Astrocyte of the cerebellum (primary cell): ENCODE measurements around the gene MPL.

ENCODE experiments used
- DNase-seq: peaks from one replicate; pipeline ENCODE4 v3.0.0-alpha.2; 2011; ENCODE audit warnings: low read depth
- H3K4me3 ChIP-seq: 2 replicates; pipeline ENCODE4 v1.5.1; 2011; ENCODE audit warnings: mild to moderate bottlenecking, low read depth, low read length, moderate library complexity
- CTCF ChIP-seq: IDR thresholded peaks from 2 replicates; pipeline ENCODE4 v1.5.1; 2012; ENCODE audit warnings: low read length, low read depth, moderate library complexity, mild to moderate bottlenecking; ENCODE audit errors: missing control alignments
- in situ Hi-C: cut with HindIII; loops from 2 replicates; pipeline ENCODE4 v1.10.0; 2017; ENCODE audit warnings: low sequenced_read_pairs

MPL gene

GRCh38 chr1:43305461-43305860 is 32.2 kb upstream of the MPL start:
- no peak for TF ChIP-seq CTCF
- no peak overlapping the region for H3K4me3 ChIP-seq
- in situ Hi-C loops, result no loop called here
- no peak for DNase-seq

GRCh38 chr1:43305926-43306687 is 31.5 kb upstream of the MPL start:
- no peak for DNase-seq
- no peak for TF ChIP-seq CTCF
- in situ Hi-C loops, result no loop called here
- H3K4me3 ChIP-seq, result no peak overlapping the region

- no peak for DNase-seq
- in situ Hi-C loops, result no loop called here
- H3K4me3 ChIP-seq, result no peak overlapping the region
- TF ChIP-seq CTCF, result no peak
Observed at GRCh38 chr1:43306688-43307457, 30.7 kb upstream of the MPL start.

- H3K4me3 ChIP-seq, result no peak overlapping the region
- no peak for TF ChIP-seq CTCF
- DNase-seq, result no peak
- in situ Hi-C loops, result no loop called here
Observed at GRCh38 chr1:43307458-43308158, 30.0 kb upstream of the MPL start.

- no peak for DNase-seq
- no peak for TF ChIP-seq CTCF
- H3K4me3 ChIP-seq, result no peak overlapping the region
- in situ Hi-C loops, result no loop called here
Observed at GRCh38 chr1:43308635-43309404, 28.8 kb upstream of the MPL start.
